IMR-90 (cell line): ENCODE measurements around the gene ACAD10. TPM values are rescaled to one million over a fixed set of nuclear protein-coding genes. Genes with fewer than 3 reads are reported as not detected.

Experiments used
- ATAC-seq: fragments of 200-7000 bp; cut with Tn5 transposase; 2 replicates; pipeline ENCODE4 v1.9.1; 2020; ENCODE audit warnings: low read depth, mild to moderate bottlenecking, moderate library complexity
- BruUV-seq: library from RNA; stranded (reverse); fragments of 400-500 nt; replicated peaks from 2 replicates; lab custom pipeline; 2021; lab: Mats Ljungman, UMichigan
- CTCF ChIA-PET: fragments of 300-600 bp; formaldehyde crosslinking; extraction: SDS; loops from one replicate; lab custom pipeline; 2021; ENCODE audit warnings: antibody characterized with exemption; lab: Yijun Ruan, JAX
- POLR2A ChIA-PET: fragments of 300-600 bp; sonication (Branson Sonifier 250); formaldehyde crosslinking; loops from one replicate; lab custom pipeline; 2022; ENCODE audit warnings: antibody characterized with exemption; ENCODE audit not compliant: unreplicated experiment; lab: Charles Lee
- DNase-seq: peaks from one replicate; pipeline ENCODE4 v3.0.0; 2013
- H2AFZ ChIP-seq: replicated peaks from 2 replicates; pipeline ENCODE3; 2013; ENCODE audit warnings: low read length, mild to moderate bottlenecking; ENCODE audit not compliant: poor library complexity
- H2AK5ac ChIP-seq: 2 replicates; pipeline ENCODE4 v1.6.1; 2013; ENCODE audit warnings: low read depth, low read length, inconsistent platforms
- H2AK9ac ChIP-seq: replicated peaks from 2 replicates; pipeline ENCODE3; 2013; ENCODE audit warnings: mild to moderate bottlenecking, low read depth, low read length, moderate library complexity; ENCODE audit not compliant: poor library complexity
- H2BK120ac ChIP-seq: 2 replicates; pipeline ENCODE4 v1.6.1; 2013; ENCODE audit warnings: low read depth, low read length, inconsistent platforms
- H2BK15ac ChIP-seq: 3 replicates; pipeline ENCODE4 v1.6.1; 2013; ENCODE audit warnings: low read depth, low read length, inconsistent platforms
- H2BK20ac ChIP-seq: 2 replicates; pipeline ENCODE4 v1.6.1; 2013; ENCODE audit warnings: low read depth, mild to moderate bottlenecking, inconsistent platforms, low read length, moderate library complexity
- H2BK5ac ChIP-seq: 2 replicates; pipeline ENCODE4 v1.6.1; 2013; ENCODE audit warnings: mild to moderate bottlenecking, low read depth, low read length, inconsistent platforms; ENCODE audit not compliant: poor library complexity, severe bottlenecking
- H3K14ac ChIP-seq: replicated peaks from 2 replicates; pipeline ENCODE4 v1.6.1; 2013; ENCODE audit warnings: low read depth, low read length, inconsistent platforms
- H3K18ac ChIP-seq: 2 replicates; pipeline ENCODE4 v1.6.1; 2013; ENCODE audit warnings: low read depth, low read length, control low read depth
- H3K23ac ChIP-seq: 2 replicates; pipeline ENCODE4 v1.6.1; 2013; ENCODE audit warnings: low read depth, low read length, inconsistent platforms
- H3K27ac ChIP-seq: 2 replicates; pipeline ENCODE4 v1.5.1; 2013; ENCODE audit warnings: mild to moderate bottlenecking, control low read depth, low read length; ENCODE audit not compliant: insufficient read depth
- H3K27me3 ChIP-seq: 2 replicates; pipeline ENCODE4 v1.6.1; 2013; ENCODE audit warnings: low read length; ENCODE audit not compliant: control insufficient read depth, insufficient read depth
- H3K36me3 ChIP-seq: 2 replicates; pipeline ENCODE4 v1.6.1; 2013; ENCODE audit warnings: low read length, mixed read lengths; ENCODE audit not compliant: control insufficient read depth, insufficient read depth
- H3K4ac ChIP-seq: 2 replicates; pipeline ENCODE4 v1.6.1; 2013; ENCODE audit warnings: low read depth, low read length, inconsistent platforms
- H3K4me1 ChIP-seq: 2 replicates; pipeline ENCODE4 v1.6.1; 2013; ENCODE audit warnings: low read length, mixed read lengths; ENCODE audit not compliant: control insufficient read depth, insufficient read depth
- H3K4me2 ChIP-seq: 2 replicates; pipeline ENCODE4 v1.6.1; 2013; ENCODE audit warnings: low read depth, mild to moderate bottlenecking, control low read depth, low read length, moderate library complexity
- H3K4me3 ChIP-seq: 2 replicates; pipeline ENCODE4 v1.5.1; 2013; ENCODE audit warnings: low read depth, mild to moderate bottlenecking, control low read depth, low read length, moderate library complexity; ENCODE audit not compliant: insufficient read depth
- H3K56ac ChIP-seq: 2 replicates; pipeline ENCODE4 v1.6.1; 2013; ENCODE audit warnings: low read length, inconsistent platforms; ENCODE audit not compliant: insufficient read depth; ENCODE audit errors: extremely low read depth
- H3K79me1 ChIP-seq, 2 experiments: 2 replicates each; pipeline ENCODE4 v1.6.1; 2013; ENCODE audit warnings: low read length in 2 of 2, inconsistent platforms in 1 of 2, low read depth in 1 of 2
- H3K9ac ChIP-seq: 2 replicates; pipeline ENCODE4 v1.6.1; 2013; ENCODE audit warnings: low read depth, low read length, control low read depth
- H3K9me1 ChIP-seq: 2 replicates; pipeline ENCODE4 v1.6.1; 2013; ENCODE audit warnings: low read length, inconsistent platforms; ENCODE audit not compliant: insufficient read depth
- H3K9me3 ChIP-seq: 2 replicates; pipeline ENCODE4 v1.6.1; 2013; ENCODE audit warnings: low read length; ENCODE audit not compliant: control insufficient read depth, insufficient read depth
- H4K20me1 ChIP-seq: 2 replicates; pipeline ENCODE4 v1.6.1; 2013; ENCODE audit warnings: low read length, inconsistent platforms; ENCODE audit not compliant: insufficient read depth
- H4K5ac ChIP-seq: 2 replicates; pipeline ENCODE4 v1.6.1; 2013; ENCODE audit warnings: mild to moderate bottlenecking, low read depth, low read length, control low read depth
- H4K8ac ChIP-seq, 2 experiments: 2 replicates each; pipeline ENCODE4 v1.6.1; 2013; ENCODE audit warnings: low read depth in 2 of 2, low read length in 2 of 2, control low read depth in 1 of 2, inconsistent platforms in 1 of 2
- H4K91ac ChIP-seq: 2 replicates; pipeline ENCODE4 v1.6.1; 2013; ENCODE audit warnings: low read depth, low read length, inconsistent platforms; ENCODE audit not compliant: insufficient read depth
- BHLHE40 ChIP-seq: fragments of 150-350 bp; IDR thresholded peaks from 2 replicates; pipeline ENCODE4 v1.6.1; 2016; ENCODE audit warnings: mild to moderate bottlenecking, low read depth, low read length
- CEBPB ChIP-seq: IDR thresholded peaks from 2 replicates; pipeline ENCODE4 v1.6.1; 2012; ENCODE audit warnings: low read depth, low read length, improper control_type of control experiment
- CHD1 ChIP-seq: IDR thresholded peaks from 2 replicates; pipeline ENCODE4 v1.6.1; 2012; ENCODE audit warnings: low read depth, low read length, improper control_type of control experiment
- FOS ChIP-seq: fragments of 150-350 bp; IDR thresholded peaks from 2 replicates; pipeline ENCODE4 v1.6.1; 2016; ENCODE audit warnings: low read depth, low read length
- MAFK ChIP-seq: IDR thresholded peaks from 2 replicates; pipeline ENCODE4 v1.6.1; 2012; ENCODE audit warnings: low read depth, low read length, improper control_type of control experiment
- MAZ ChIP-seq: IDR thresholded peaks from 2 replicates; pipeline ENCODE4 v1.6.1; 2012; ENCODE audit warnings: low read depth, mild to moderate bottlenecking, low read length, improper control_type of control experiment, moderate library complexity, borderline replicate concordance
- NFE2L2 ChIP-seq: fragments of 150-350 bp; IDR thresholded peaks from 2 replicates; pipeline ENCODE4 v1.6.1; 2016; ENCODE audit warnings: low read depth, mild to moderate bottlenecking, low read length
- POLR2A ChIP-seq: IDR thresholded peaks from 2 replicates; pipeline ENCODE4 v1.6.1; 2012; ENCODE audit warnings: mild to moderate bottlenecking, low read depth, low read length
- RAD21 ChIP-seq: IDR thresholded peaks from 2 replicates; pipeline ENCODE4 v1.6.1; 2012; ENCODE audit warnings: low read length, improper control_type of control experiment
- RCOR1 ChIP-seq: IDR thresholded peaks from 2 replicates; pipeline ENCODE4 v1.6.1; 2012; ENCODE audit warnings: mild to moderate bottlenecking, low read length, improper control_type of control experiment; ENCODE audit not compliant: insufficient replicate concordance
- SMC3 ChIP-seq: fragments of 150-350 bp; IDR thresholded peaks from 2 replicates; pipeline ENCODE4 v1.6.1; 2016; ENCODE audit warnings: low read depth, mild to moderate bottlenecking, antibody characterized with exemption, low read length, moderate library complexity
- USF2 ChIP-seq: fragments of 150-350 bp; IDR thresholded peaks from 2 replicates; pipeline ENCODE4 v1.6.1; 2017; ENCODE audit warnings: mild to moderate bottlenecking, antibody characterized with exemption, low read length, low read depth
- WGBS, 2 experiments: methylation state at CpG; one replicate each; pipeline versions ENCODE4 v1.1.5 to v1.1.7; 2013; ENCODE audit warnings: missing lambda C conversion rate in 2 of 2; ENCODE audit not compliant: insufficient read length in 1 of 2; ENCODE audit errors: extremely low coverage in 2 of 2; 5-methylcytosine and 5-hydroxymethylcytosine counted together
- dilution Hi-C: fragments of 300-500 bp; cut with HindIII; formaldehyde crosslinking; loops from one replicate; pipeline ENCODE4 v1.14.3; 2018; ENCODE audit warnings: low sequenced_read_pairs; ENCODE audit not compliant: unreplicated experiment
- in situ Hi-C: fragments of 300-500 bp; cut with MboI; formaldehyde crosslinking; loops from 3 replicates; pipeline ENCODE4 v1.14.3; 2019; ENCODE audit warnings: low sequenced_read_pairs, inconsistent platforms, mixed read lengths
- intact Hi-C: fragments of 100-400 bp; cut with micrococcal nuclease; formaldehyde crosslinking; loops from 2 replicates; pipeline ENCODE4 v1.10.0; 2022
- polyA plus RNA-seq, 3 experiments: library from polyadenylated mRNA; depleted of rRNA; stranded (reverse); fragments of >200 nt; gene quantifications; 2 replicates each; pipeline ENCODE4 v1.2.3, GENCODE V29; 2012; ENCODE audit warnings: low replicate concordance in 1 of 3
- total RNA-seq: library from RNA; depleted of rRNA; stranded (reverse); fragments of >200 nt; gene quantifications from 2 replicates; pipeline ENCODE4 v1.2.3, GENCODE V29; 2012
- TF ChIP-seq, protein P1 (sequence below): fragments of 150-350 bp; IDR thresholded peaks from 2 replicates; pipeline ENCODE4 v1.6.1; 2016; ENCODE audit warnings: low read depth, mild to moderate bottlenecking, low read length, moderate library complexity, borderline replicate concordance

ACAD10 gene
- total and polyA plus RNA-seq, 2 of the 4 experiments (the other 2 are of a cell fraction), result 12.4 to 21.0 TPM

DNA sequence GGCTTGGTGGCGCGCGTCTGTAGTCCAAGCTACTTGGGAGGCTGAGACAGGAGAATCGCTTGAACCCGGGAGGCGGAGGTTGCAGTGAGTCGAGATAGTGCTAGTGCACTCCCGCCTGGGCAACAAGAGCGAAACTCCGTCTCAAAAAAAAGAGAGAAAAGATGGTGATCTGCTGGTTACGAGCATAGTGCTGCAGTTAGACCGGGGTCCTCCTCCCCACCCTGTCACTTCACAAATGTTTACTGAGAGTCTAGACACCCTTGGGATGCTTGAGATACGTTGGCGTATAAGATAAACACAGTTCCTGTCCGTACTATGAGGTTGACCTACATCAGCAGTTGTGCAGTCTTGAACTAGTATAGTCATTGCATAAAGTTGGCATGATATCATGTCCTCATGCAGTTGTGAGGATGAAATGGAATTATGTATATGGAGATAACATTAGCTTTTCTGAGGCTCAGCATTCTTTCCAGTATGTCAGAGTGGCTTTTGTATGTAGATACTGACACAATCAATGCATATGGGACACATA, 787 bp downstream of the ACAD10 start:
- Histone ChIP-seq H3K14ac (peak overlapping the region; percentile 96), H3K4me3 (peak overlapping the region; percentile 97), H2BK120ac (peak overlapping the region; percentile 21; the same call in 1 of the 2 replicates), H3K79me1 (peaks cover 16 to 46% of the 10 kb centered on the region in 2 experiments), H3K4me2 (peak overlapping the region; percentile 93), H2BK20ac (no peak overlapping the region), H3K9me3 (no peaks in the 10 kb centered on the region), H3K18ac (no peak overlapping the region), H4K20me1 (peaks cover 4% of the 10 kb centered on the region), H2BK15ac (no peak overlapping the region), H2AFZ (peak overlapping the region; percentile 98), H2BK5ac (peak overlapping the region; percentile 66), H3K4ac (peak overlapping the region; percentile 91; the same call in 1 of the 2 replicates), H2AK5ac (peak overlapping the region; percentile 82), H3K9ac (peak overlapping the region; percentile 94), H3K23ac (peak overlapping the region; percentile 23; the same call in 1 of the 2 replicates), H3K56ac (no peak overlapping the region), H2AK9ac (peak overlapping the region; percentile 96), H3K4me1 (peaks cover 2% of the 10 kb centered on the region), H4K5ac (peak overlapping the region; percentile 98; the same call in 1 of the 2 replicates), H3K27ac (peak overlapping the region; percentile 92), H3K36me3 (peaks cover 12% of the 10 kb centered on the region), H4K8ac (peak overlapping the region; percentile 90 to 98; a peak in 3 of 4 replicates), H3K9me1 (no peaks in the 10 kb centered on the region; the same call in 1 of the 2 replicates), H4K91ac (peak overlapping the region; percentile 28), H3K27me3 (no peaks in the 10 kb centered on the region)
- peak; percentile 44 for DNase-seq
- intact Hi-C loops, result loop anchor here (5.0 kb wide), 1 partner anchor 126 kb away; no protein-coding TSS in a partner anchor
- TF ChIP-seq, protein P1, sequence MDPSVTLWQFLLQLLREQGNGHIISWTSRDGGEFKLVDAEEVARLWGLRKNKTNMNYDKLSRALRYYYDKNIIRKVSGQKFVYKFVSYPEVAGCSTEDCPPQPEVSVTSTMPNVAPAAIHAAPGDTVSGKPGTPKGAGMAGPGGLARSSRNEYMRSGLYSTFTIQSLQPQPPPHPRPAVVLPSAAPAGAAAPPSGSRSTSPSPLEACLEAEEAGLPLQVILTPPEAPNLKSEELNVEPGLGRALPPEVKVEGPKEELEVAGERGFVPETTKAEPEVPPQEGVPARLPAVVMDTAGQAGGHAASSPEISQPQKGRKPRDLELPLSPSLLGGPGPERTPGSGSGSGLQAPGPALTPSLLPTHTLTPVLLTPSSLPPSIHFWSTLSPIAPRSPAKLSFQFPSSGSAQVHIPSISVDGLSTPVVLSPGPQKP, result no peak
- TF ChIP-seq MAFK, result peak; percentile 29; the same call in 1 of the 2 replicates
- no peak for TF ChIP-seq MAZ
- no peak for TF ChIP-seq CHD1
- TF ChIP-seq NFE2L2, result no peak
- TF ChIP-seq SMC3, result no peak
- TF ChIP-seq USF2, result no peak
- TF ChIP-seq RAD21, result no peak
- TF ChIP-seq FOS, result no peak
- 0 out of 2 replicates have a peak, but pooled peaks have one; percentile 6 for TF ChIP-seq CEBPB
- no peak for TF ChIP-seq RCOR1
- no peak for TF ChIP-seq POLR2A
- no peak for TF ChIP-seq BHLHE40
- ChIA-PET POLR2A (no interaction called here), CTCF (no interaction called here)
- BruUV-seq, result no TSS peak
- ATAC-seq, result no peak
- in situ Hi-C loops, result no loop called here
- dilution Hi-C loops, result no loop called here
- 5% methylated on average over 7 of the region's 15 CpGs; no CpG with 5 or more reads in 1 of the 2 experiments for WGBS, 2 experiments
